GM21786 (cell line): ENCODE measurements around the gene IGSF6.
"Not testable (repeated sequence)": the region's sequence is repeated elsewhere in the genome, so short reads cannot be mapped to it uniquely, and the experiment has no call there.

ENCODE experiments used
- ATAC-seq: cut with Tn5 transposase; IDR thresholded peaks from one replicate; pipeline ENCODE4 v1.9.1; 2021; ENCODE audit not compliant: unreplicated experiment

IGSF6 gene

DNA sequence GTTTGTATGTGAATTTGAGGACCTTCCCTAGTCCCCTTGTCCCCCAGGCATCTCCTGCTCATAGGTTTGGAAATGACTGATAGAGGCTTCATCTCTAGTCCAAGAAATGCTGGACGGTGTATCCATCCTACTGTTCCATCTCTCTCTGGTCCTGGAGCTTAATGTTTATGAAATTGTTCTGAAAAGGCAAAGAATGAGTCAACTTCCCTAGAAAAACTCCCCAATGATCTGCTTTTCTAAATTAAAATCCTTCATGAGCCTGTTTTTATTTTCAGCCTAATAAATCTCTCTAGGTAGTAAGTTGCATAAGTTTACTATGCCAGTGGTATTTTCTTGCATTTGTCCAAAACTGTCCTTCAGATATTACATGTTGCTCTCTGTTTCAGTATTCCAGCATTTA, 2.1 kb upstream of the IGSF6 start:
- no peak for ATAC-seq

DNA sequence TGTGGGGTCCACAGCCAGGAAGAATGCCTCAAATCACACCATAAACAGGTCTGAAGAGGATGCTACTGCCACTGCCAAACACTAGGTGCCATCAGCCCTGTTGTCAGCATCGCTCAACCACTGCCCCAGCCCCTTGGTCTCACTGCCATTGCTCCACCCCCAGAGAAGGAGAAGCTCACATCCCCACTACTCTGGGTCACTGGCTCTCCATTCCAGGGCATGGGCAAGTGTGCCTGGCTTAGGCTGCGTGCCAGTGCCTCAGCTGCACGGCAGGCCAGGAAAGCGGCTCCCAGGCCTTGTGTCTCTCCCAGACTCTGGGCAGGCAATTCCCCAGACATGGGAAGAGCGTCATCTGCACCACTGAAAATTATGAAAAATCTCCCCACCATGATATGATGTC, 1.2 kb upstream of the IGSF6 start:
- ATAC-seq, result no peak

DNA sequence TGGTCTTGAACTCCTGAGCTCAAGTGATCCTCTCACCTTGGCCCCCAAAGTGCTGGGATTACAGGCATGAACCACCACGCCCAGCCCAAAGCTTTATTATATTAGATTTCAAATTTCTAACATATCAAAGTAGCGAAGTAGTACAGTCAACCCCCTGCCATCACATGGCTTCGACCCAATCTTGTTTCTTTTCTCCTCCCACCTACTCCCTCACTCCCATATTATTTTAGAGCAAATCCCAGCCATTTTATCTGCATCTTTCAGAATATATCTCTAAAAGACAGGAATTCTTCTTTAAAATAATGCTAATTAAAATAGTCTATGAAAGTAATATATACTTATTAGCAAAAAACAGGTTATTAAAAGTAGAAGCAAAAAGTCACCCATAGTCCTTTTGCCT, 893 bp downstream of the IGSF6 start:
- no peak for ATAC-seq

DNA sequence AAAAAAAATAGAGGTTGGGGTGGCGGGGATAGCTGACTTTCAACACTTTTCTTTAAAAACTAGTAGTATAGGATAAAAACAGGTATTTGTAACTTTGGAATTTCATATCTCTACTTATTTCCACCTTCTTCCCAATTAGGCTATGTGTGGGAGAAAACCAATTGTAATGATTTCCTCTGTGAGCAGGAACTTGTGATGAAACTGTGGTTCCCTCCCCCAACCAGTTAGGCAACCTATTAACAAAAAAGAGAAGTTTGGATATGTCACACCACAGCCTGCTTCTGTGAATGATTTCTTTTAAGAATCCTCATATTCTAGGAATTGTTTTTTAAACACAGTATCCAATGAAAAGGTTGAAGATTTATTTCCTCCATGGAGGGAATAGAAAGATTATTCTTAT, 1.9 kb downstream of the IGSF6 start:
- no peak for ATAC-seq

DNA sequence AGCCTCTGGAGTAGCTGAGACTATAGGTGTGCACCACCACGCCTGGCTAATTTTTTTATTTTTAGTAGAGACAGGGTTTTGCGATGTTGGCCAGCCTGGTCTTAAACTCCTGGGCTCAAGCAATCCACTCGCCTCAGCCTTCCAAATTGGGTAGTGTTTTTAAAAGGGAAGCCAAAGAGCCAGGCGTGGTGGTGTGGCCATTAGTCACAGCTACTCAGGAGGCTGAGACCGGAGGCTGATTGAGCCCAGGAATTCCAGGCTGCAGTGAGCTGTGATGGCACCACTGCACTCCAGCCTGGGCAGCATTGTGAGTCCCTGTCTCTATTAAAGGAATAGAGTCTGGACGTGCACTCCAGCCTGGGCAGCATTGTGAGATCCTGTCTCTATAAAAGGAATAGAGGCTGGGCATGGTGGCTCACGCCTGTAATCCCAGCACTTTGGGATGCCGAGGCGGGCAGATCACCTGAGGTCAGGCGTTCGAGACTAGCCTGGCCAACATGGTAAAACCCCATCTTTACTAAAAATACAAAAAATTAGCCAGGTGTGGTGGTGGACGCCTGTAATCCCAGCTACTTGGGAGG, 2.5 kb downstream of the IGSF6 start:
- not testable (repeated sequence) for ATAC-seq

DNA sequence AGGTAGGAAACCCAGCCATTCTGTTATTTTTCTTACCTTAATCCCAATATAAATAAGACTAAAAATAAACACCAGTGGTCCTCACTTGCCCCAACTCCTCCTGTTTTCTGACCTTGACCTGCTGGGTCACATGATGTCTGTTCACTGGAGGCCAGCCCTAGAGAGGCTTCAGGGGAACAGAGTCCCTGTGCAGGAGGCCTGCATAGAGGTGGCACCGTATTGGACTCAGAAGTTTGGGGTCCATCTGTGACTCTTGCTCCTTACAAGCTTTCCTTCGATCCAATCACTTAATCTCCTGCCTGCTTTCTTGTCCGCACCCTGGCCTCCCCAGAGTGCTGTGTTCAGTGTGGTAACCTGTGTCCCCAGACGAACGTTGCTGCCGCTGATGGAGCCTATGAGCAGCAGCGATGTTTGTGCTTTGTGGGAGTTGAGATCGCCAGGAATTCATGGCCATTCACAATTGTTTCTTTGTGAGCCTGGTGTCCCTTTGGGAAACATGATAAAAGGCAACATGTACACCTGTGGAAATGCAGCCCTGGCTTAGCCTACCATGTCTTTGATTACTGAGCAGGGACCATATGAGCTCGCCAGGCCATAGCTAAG, 4.7 kb downstream of the IGSF6 start:
- no peak for ATAC-seq

DNA sequence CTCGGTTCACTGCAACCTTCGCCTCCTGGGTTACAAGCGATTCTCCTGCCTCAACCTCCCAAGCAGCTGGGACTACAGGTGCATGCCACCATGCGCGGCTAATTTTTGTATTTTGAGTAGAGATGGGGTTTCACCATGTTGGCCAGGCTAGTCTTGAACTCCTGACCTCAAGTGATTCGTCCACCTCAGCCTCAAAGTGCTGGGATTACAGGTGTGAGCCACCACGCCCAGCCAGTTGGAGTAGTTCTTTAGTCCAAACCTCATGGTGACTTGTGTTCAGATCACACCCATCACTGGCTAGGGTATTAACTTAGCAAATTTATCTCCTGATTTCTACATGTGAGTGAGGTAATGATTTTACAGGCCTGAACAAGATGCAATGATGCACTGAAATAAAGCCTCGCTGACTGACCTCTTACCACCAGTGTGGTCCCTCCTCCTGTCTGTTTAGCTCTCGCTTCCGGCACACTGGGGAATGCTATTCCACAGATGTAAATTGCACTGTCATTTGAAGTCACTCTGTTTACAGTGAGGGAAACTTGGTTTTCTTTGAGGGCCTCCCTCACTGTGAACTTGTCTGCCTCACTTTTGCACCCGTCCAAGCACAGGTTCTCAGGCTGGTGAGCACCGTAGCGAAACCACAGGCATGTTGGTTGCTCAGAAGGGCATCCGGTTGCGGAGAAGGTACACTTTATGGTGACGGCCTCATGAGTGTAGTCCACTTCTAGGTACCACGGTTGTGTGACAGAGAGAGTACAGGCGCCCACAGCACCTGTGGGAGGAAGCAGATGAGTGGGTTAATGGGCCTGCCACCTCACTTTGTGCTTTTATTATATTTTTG, 5.5 kb downstream of the IGSF6 start:
- peak; percentile 88 for ATAC-seq

DNA sequence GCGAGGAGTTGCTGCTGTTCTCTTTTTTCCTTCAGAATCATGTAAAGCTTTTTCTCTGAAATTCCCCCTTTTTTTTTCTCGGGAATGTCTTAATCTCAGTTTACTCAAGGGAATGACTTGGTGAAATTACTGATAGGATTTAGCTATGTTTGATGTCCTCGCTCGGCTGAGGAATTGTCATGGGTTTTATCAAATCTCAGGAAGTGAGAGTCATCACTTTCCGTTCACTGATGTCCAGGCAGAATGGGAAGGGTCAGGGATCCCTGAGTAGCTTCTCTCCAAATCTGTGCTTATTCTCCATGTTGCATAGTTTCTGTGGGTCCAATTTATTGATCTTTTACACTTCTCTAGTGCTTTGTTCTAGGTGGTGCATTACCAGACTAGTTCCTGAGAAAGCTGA, 6.3 kb downstream of the IGSF6 start:
- ATAC-seq, result no peak

DNA sequence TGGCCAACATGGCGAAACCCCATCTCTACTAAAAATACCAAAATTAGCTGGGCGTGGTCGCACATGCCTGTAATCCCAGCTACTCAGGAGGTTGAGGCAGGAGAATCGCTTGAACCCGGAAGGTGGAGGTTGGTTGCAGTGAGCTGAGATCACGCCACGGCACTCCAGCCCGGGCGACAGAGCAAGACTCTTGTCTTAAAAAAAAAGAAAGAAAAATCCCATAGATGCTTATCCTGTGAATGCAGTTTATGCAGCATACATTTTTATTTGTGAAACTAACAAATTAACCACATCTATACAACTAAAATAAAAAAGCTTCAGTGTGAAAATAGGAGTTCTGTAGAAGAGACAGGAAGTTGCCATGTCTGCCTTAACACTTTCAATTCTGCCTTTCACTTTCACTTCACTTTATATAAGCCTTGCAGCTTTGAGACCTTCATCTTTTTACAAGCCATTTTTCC, 7.1 kb downstream of the IGSF6 start:
- ATAC-seq, result peak; percentile 29

DNA sequence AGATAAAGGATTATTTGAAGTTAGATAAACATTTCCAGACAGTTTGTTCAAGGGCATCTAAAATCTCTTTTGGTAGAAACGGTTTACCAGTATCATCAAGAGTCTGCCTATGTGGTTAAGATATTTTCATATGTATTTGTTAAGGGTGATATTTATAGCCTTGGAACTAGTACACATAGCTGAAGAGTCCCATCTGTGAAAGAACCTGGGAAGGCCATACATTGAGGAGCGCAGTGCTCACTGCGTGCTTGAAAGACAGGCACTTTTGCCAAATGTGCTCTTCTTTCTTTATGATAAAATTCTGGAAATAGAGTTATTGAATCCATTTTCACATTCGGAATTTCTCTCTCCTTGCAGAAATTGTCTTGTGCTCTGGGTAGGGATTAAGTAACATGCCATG, 7.7 kb downstream of the IGSF6 start:
- no peak for ATAC-seq

DNA sequence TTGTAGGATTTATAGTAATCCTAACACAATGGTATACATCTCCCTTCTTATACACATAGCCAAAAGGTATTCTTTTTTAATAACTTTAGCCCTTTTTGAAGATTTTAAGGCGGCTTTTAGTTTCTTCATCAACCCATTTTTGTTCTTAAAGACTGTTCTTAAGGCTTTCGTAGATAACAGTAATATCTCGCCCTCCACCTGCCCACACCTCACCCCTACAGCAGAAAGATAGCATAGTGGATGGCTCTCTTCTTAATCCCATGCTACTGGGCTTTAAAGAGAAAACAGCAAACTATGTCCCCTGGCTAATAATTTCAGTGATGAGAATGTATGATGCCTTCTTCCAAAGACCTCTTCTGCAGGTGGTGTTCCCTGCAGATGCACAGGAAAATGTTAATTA, 8.6 kb downstream of the IGSF6 start:
- ATAC-seq, result no peak

DNA sequence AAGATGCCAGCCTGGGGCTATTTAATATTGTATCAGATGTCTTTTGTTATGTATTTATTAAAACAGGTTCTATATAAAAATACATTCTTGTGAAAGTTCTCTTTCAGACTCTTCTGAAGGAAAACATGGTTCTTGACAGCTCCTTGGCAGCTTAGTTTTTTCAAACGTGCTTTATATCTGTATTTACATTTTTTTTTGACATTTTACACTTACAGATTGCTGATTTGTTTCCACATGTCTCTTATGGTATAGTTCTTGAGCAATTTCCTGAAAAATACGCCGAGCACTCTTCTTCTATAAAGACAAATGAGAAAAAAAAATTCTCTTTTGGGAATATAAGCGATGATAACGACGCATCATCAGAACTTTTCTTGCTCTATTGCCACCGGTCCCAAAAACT, 9.5 kb downstream of the IGSF6 start:
- no peak for ATAC-seq

DNA sequence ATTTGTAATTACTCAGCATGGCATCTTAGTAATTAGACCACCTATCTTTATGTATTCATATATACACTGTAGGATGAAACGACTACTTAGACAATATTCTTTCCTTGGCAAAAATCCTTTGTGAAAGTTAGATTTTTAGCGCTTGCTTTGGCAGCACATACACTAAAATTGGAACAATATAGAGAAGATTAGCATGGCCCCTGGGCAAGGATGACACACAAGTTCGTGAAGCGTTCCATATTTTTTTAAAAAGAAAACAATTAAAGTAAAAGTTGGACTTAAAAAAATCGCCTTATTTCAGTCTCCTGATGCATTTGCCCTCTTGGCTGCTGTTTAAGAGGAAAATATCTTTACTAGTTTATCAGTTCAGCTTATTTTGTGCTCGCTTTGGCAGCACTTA, 10.5 kb downstream of the IGSF6 start:
- no peak for ATAC-seq

DNA sequence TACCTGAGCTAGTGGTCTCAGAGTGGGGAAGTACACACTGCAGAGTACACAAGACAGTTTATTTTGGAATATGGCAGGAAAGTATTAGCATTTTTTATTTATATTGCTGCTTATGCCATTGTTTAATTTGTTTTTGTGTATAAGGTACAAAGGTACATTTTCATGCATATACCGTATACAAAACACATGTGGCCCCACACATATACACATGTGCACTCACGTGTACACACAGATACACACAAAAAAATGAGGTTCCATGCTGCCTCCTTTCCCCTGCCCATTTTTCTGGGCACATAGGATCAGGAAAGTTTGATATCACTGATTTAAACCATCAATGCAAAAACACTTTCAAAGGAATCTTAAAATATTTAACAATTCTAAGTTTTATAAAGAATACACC, 12.9 kb downstream of the IGSF6 start:
- no peak for ATAC-seq

DNA sequence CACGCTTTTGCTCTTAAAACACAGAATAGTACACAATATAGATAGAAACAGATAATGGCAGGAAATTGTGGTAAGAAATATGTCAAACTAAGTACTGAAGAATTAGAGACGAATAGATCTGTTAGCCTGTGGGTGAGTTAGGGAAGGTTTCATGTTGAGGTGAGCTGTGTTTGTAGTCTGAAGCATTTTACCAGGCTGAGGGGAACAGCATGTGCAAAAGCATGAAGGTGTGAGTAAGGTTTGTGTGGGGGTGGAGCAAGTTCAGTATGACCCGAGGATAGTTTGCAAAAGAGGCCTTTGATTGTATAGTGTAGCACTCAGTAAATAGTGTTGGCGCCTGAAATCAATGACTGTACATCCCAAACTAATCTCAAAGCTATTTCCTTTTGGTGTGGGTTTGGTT, 13.8 kb downstream of the IGSF6 start:
- no peak for ATAC-seq

DNA sequence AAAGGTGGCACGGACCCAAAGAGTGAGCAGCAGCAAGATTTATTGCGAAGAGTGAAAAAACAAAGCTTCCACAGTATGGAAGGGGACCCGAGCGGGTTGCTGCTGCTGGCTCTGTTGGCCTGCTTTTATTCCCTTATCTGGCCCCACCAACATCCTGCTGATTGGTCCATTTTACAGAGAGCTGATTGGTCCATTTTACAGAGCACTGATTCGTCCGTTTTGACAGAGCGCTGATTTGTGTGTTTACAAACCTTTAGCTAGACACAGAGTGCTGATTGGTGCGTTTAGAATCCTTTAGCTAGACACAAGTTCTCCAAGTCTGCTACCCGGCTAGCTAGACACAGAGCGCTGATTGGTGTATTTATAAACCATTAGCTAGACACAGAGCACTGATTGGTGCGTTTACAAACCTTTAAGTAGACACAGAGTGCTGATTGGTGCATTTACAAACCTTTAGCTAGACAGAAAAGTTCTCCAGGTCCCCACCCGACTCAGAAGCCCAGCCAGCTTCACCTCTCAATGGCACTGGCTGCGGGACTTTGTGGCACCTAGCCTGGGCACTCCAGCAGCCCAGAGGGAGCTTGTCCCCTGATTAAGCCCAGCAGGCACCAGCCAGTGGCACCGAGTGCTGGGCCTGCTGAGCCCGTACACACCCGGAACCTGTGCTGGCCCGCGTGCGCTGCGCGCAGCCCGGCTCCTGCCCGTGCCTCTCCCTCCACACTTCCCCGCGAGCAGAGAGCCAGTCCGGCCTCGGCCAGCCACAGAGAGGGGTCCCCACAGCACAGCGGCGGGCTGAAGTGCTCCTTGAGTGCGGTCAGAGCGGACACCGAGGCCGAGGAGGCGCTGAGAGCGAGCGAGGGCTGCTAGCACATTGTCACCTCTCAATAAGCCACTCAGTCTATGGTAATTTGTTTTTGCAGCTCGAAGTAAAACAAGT, 15.1 kb downstream of the IGSF6 start:
- ATAC-seq, result no peak

DNA sequence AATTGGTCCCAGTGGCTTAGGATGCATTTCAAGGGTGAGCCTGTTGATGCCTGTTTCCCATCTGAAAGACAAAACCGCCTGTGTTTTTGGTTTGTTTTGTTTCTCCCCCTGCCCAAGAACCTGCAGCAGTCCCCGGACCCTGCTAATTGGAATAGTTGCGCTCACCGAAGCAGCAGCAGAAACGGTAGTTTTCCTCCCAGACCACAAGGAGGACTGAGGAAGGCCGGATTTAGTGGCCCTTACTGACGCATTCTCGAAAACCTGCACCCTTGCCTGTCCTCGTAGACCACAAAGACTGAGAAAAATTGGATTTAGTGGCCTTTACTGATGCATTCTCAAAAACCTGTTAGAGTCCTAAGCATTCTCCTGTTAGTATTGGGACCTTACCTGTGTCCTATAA, 16.7 kb downstream of the IGSF6 start:
- ATAC-seq, result not testable (repeated sequence)

DNA sequence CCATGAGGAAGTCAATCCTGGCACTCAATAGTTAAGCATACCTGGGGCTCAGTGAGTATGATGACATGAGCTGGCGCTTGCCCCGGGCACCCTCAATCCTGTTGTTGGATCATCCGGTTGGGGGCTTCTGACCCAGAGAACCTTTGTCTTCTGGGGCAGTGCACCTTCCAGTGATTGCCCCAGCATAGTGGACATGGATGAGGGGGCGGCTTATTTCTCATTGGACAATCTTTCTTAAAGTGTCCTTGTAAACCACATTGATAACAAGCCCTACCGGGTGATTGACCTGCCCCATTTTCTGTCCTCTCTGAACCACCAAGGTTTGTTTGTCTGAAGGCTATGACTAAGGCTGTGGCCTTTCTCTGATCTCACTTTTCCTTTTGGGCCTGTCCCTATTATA, 18.2 kb downstream of the IGSF6 start:
- no peak for ATAC-seq

DNA sequence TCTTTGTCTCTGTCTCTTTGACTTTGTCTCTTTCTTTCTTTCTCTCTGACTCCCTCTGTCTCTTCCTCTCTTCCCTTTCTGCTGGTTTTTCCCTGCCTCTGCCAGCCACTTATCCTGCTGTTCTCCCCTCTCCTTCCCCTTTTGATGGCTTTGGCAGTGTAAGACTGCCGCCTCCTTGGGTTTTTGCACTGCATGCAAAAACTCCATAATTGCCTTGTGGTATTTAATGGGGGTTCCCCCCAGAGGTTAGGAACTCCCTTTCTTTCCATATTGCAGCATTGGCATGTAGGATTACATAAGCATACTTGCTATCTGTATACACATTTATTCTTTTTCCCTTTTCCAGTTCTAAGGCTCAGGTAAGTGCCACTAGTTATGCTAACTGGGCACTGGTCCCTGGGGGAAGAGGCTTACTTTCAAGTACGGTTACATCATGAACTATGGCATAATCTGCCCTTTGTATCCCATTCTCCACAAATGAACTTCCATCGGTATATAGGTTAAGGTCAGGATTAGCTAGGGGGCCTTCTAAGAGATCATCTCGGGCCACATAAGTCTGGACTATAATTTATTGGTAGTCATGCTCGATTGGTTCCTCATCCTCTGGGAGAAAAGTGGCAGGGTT, 20.3 kb downstream of the IGSF6 start:
- not testable (repeated sequence) for ATAC-seq

DNA sequence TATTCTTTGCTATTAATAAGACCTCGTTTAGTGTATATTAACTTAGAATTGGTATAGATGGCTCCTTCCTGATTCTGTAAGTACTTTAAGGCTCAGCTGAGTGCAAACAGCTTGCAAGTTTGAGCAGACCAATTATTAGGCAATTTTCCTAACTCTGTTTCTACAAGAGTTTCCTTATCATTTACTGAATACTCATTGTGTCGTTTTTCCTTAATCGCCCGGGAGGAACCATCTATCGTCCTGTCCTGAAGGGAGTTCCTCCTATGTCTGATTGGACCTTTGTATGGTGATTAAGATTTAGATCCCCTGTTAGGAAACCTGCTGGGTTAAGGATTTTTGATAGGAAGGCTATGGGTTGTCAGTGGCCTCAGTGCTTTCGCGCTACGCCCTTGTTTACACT, 21.0 kb downstream of the IGSF6 start:
- ATAC-seq, result not testable (repeated sequence)

DNA sequence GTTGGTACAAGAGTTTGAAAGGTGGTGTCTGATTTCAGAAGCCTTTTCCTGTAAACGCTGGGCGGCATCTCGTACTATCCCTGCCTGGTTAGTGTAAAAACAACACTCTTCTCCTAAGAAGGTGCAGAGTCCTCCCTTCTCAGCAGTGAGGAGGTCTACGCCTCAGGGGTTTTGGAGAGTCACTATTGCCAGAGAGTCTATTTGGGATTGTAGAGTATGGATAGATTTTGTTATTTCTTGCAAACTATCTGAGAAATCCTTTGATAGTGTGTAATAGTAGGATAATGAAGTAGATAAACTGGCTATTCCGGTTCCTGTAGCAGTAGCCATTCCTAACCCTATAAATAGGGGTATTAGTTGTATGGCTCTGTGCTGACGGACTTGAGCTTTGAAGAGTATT, 21.5 kb downstream of the IGSF6 start:
- not testable (repeated sequence) for ATAC-seq
